Measurements from ENCODE around the gene LSS. TPM values are rescaled to one million over a fixed set of nuclear protein-coding genes. Genes with fewer than 3 reads are reported as not detected.

The LSS gene
- total and polyA plus RNA-seq, 8 donors = 15.3 to 246 (median 36.1) TPM

DNA sequence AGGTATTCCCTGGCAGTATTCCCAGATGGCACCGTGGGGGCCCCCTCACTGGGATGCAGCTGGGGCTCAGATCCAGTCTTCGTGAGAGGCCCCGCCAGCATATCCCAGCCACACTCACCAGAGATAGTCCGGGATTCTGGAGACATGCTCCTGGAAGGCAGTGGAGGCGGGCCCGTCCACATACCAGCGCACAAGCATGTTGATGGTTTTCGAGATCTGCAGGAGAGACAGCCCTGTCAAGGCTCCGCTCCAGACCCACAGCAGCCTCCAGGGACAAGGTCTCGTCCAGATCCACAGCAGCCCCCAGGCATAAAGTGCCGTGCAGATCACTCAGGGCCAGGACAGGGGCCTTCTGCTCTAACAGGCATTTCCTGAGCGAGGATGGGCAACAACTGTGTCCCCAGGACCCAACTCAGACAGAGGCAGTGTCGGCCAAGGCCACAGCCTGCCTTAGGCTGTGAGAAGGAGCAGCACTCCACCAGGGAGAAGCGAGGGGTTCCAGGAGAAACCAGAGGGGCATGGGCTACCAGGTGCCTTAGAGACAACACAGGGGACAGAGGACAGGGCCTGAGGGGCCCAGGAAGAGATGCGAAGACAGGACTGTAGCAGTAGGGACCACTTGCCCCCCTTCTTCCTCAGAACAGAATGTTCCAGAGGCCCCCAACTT, 14.8 kb downstream of the LSS start:
- peaks cover 28 to 99% (median 91%) of the 10 kb centered on the region in 4 donors for H3K36me3 ChIP-seq
- intact Hi-C loops (cut with DNase I; ENCODE audit: low total_unique reads) = no loop called here
- no peaks in the 10 kb centered on the region for H3K4me1 ChIP-seq
- DNase-seq = no peak
- WGBS, 5 donors = 82 to 95% (median 92%) methylated on average over 10 to 15 of the region's 15 CpGs
- no peak overlapping the region for H3K4me3 ChIP-seq
- TF ChIP-seq, protein P1, sequence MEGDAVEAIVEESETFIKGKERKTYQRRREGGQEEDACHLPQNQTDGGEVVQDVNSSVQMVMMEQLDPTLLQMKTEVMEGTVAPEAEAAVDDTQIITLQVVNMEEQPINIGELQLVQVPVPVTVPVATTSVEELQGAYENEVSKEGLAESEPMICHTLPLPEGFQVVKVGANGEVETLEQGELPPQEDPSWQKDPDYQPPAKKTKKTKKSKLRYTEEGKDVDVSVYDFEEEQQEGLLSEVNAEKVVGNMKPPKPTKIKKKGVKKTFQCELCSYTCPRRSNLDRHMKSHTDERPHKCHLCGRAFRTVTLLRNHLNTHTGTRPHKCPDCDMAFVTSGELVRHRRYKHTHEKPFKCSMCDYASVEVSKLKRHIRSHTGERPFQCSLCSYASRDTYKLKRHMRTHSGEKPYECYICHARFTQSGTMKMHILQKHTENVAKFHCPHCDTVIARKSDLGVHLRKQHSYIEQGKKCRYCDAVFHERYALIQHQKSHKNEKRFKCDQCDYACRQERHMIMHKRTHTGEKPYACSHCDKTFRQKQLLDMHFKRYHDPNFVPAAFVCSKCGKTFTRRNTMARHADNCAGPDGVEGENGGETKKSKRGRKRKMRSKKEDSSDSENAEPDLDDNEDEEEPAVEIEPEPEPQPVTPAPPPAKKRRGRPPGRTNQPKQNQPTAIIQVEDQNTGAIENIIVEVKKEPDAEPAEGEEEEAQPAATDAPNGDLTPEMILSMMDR (IDR thresholded peaks at IDR 0.05) = no peak
- TF ChIP-seq POLR2A (IDR thresholded peaks at IDR 0.05) (no peak), EP300 (IDR thresholded peaks at IDR 0.05) (no peak), POLR2AphosphoS5 (IDR thresholded peaks at IDR 0.05) (no peak)
- H3K27ac ChIP-seq = no peak overlapping the region
- H3K9me3 ChIP-seq = no peaks in the 10 kb centered on the region
- no peaks in the 10 kb centered on the region for H3K27me3 ChIP-seq

DNA sequence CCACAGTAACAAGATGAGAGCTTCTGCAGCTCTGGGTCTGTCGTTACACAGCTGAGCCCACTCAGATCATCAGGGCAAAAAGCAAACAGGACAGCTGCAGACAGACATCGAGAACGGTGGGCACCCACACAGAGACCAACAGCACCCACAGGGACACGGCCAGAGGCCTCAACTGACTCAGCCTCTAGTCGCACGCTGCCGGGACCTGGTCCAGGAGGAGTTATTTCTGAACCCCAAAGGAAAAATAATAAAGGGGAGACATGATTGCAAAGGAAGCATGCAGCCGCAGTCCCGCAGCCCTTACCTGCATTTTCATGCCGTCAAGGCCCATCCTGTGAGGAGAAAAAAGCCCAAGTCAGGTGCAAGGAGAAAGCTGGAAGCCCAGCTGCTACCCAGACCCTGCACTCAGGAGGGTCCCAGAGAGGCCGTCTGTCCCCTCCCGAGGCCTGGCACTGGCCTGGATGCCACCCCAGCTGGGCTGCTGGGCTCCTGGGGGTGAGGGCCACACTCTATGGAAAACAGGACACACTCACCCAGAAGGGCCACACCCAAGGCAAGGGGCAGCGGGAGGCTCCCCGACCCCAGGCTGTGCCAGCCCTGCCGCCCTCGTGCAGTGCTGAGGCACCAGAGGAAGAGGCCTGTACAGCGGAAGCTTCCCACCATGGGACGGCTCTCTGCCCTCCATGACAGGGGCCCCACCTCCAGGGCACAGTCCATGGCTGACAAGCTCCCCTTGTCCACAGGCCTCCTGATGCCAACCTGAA, 15.7 kb downstream of the LSS start:
- Histone ChIP-seq H3K36me3 (peaks cover 37 to 100% (median 96%) of the 10 kb centered on the region in 4 donors), H3K4me3 (no peak overlapping the region), H3K27ac (no peak overlapping the region), H3K9me3 (no peaks in the 10 kb centered on the region), H3K27me3 (no peaks in the 10 kb centered on the region), H3K4me1 (no peaks in the 10 kb centered on the region)
- intact Hi-C loops (cut with DNase I; ENCODE audit: low total_unique reads) = no loop called here
- DNase-seq = no peak
- WGBS, 5 donors = 92 to 98% (median 94%) methylated on average over 14 to 18 of the region's 18 CpGs
- TF ChIP-seq, protein P1 (IDR thresholded peaks at IDR 0.05) = no peak
- TF ChIP-seq POLR2A (IDR thresholded peaks at IDR 0.05) (no peak), EP300 (IDR thresholded peaks at IDR 0.05) (no peak), POLR2AphosphoS5 (IDR thresholded peaks at IDR 0.05) (no peak)

DNA sequence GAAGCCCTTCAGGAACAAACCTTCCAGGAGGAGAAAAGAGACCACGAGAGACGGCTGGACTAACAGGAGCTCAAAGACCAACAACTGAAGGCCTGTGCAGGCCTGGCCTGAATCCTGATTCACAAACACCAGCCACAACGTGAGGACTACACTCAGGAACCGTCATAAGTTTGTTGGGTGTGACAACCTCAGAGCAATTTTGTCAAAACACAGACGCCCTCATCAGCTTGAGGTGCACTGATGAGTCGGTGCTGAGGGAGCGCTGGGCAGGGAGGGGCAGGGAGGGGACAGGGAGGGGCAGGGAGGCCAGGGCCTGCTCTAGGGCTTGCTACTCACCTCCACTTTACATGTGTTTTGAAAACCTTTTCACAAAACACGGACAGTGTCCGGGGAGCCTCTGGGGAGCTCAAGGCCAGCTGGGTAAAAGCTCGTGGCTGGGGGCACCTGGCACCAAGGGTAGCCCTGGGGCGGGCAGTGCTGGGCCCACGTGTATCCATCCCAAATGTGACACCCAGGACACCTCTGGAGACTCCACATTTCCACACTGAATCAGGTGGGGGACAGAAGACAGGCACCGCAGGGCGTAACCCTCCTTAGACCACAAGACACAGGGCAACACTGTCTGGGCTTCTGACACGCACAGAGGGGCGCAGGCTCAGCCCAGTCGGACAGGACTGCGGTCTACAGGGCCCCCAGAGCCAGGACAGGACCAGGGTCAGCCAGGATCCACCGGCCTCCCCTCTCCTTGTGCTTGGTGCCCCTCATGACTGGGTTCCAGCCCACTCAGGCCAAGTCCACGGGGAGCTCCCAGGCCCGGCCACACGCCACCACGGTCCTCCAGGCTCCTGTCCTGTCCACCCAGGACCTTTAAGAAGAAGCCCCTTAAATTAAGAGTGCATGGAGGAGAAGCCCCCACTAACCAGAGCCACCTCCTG, 16.5 kb downstream of the LSS start:
- intact Hi-C loops (cut with DNase I; ENCODE audit: low total_unique reads) = no loop called here
- Histone ChIP-seq H3K36me3 (peaks cover 44 to 100% (median 96%) of the 10 kb centered on the region in 4 donors), H3K9me3 (no peaks in the 10 kb centered on the region), H3K27me3 (no peaks in the 10 kb centered on the region), H3K27ac (no peak overlapping the region), H3K4me3 (no peak overlapping the region), H3K4me1 (no peaks in the 10 kb centered on the region)
- 84 to 90% (median 89%) methylated on average over 20 to 23 of the region's 23 CpGs for WGBS, 5 donors
- no peak for TF ChIP-seq EP300 (IDR thresholded peaks at IDR 0.05)
- no peak for TF ChIP-seq POLR2AphosphoS5 (IDR thresholded peaks at IDR 0.05)
- no peak for TF ChIP-seq POLR2A (IDR thresholded peaks at IDR 0.05)
- TF ChIP-seq, protein P1 (IDR thresholded peaks at IDR 0.05) = no peak
- no peak for DNase-seq

GRCh38 chr21:46211376-46211775, 17.2 kb downstream of the LSS start:
- TF ChIP-seq POLR2A (IDR thresholded peaks at IDR 0.05) (no peak), EP300 (IDR thresholded peaks at IDR 0.05) (no peak), POLR2AphosphoS5 (IDR thresholded peaks at IDR 0.05) (no peak)
- TF ChIP-seq, protein P1 (IDR thresholded peaks at IDR 0.05) = no peak
- intact Hi-C loops (cut with DNase I; ENCODE audit: low total_unique reads) = no loop called here
- H3K4me3 ChIP-seq = no peak overlapping the region
- H3K36me3 ChIP-seq = peaks cover 48 to 100% (median 98%) of the 10 kb centered on the region in 4 donors
- no peaks in the 10 kb centered on the region for H3K9me3 ChIP-seq
- H3K27me3 ChIP-seq = no peaks in the 10 kb centered on the region
- DNase-seq = no peak
- H3K4me1 ChIP-seq = no peaks in the 10 kb centered on the region
- no peak overlapping the region for H3K27ac ChIP-seq
- 90 to 96% (median 95%) methylated on average over 7 of the region's 7 CpGs for WGBS, 5 donors

All from stomach (tissue), 9 donors.